ENCODE data around the gene ZFP36L1.

GRCh38 chr14:68800390-68800789 lies 7.5 kb upstream of the ZFP36L1 start:
- TF ChIP-seq CTCF (IDR thresholded peaks at IDR 0.05), result no peak
- no peak for TF ChIP-seq EP300 (IDR thresholded peaks at IDR 0.05)

All from upper lobe of left lung (tissue), 4 donors.